Activated T-cell treated with anti-CD3 and anti-CD28 coated beads for 24 hours (primary cell): ENCODE data around the gene CERKL.

Experiments used
- DNase-seq: peaks from one replicate; pipeline ENCODE4 v3.0.0-alpha.2; 2020; ENCODE audit warnings: low read depth

CERKL gene

GRCh38 chr2:181678861-181679543 is 22.1 kb upstream of the CERKL start:
- no peak for DNase-seq

- DNase-seq = peak; percentile 34
These were observed 21.1 kb upstream of the CERKL start for GRCh38 chr2:181677912-181678586.

- no peak for DNase-seq
These were observed 18.3 kb upstream of the CERKL start for GRCh38 chr2:181675254-181675653.

- DNase-seq = no peak
These were observed 17.6 kb upstream of the CERKL start for GRCh38 chr2:181674461-181674860.

- DNase-seq = no peak
These were observed 16.3 kb upstream of the CERKL start for GRCh38 chr2:181673173-181673572.

- no peak for DNase-seq
These were observed 15.5 kb upstream of the CERKL start for GRCh38 chr2:181672255-181673008.

- no peak for DNase-seq
These were observed 13.7 kb upstream of the CERKL start for GRCh38 chr2:181670632-181671031.

- no peak for DNase-seq
These were observed 10.3 kb upstream of the CERKL start for GRCh38 chr2:181667234-181667633.

GRCh38 chr2:181662287-181662686 is 5.4 kb upstream of the CERKL start:
- no peak for DNase-seq

GRCh38 chr2:181660181-181660580 is 3.3 kb upstream of the CERKL start:
- DNase-seq = no peak

GRCh38 chr2:181658444-181658843 is 1.5 kb upstream of the CERKL start:
- DNase-seq = no peak

- no peak for DNase-seq
These were observed 474 bp upstream of the CERKL start for GRCh38 chr2:181657379-181657778.

- no peak for DNase-seq
These were observed 1.4 kb downstream of the CERKL start for GRCh38 chr2:181655519-181655918.

GRCh38 chr2:181649436-181649979 is 7.4 kb downstream of the CERKL start:
- no peak for DNase-seq

- no peak for DNase-seq
These were observed 8.3 kb downstream of the CERKL start for GRCh38 chr2:181648478-181649155.

- no peak for DNase-seq
These were observed 10.4 kb downstream of the CERKL start for GRCh38 chr2:181646415-181646987.

GRCh38 chr2:181643151-181643550 is 13.8 kb downstream of the CERKL start:
- DNase-seq = no peak

GRCh38 chr2:181642086-181642485 is 14.8 kb downstream of the CERKL start:
- no peak for DNase-seq

- no peak for DNase-seq
These were observed 17.2 kb downstream of the CERKL start for GRCh38 chr2:181639686-181640085.

GRCh38 chr2:181632733-181633401 is 24.0 kb downstream of the CERKL start:
- DNase-seq = no peak
